ENCODE measurements around the gene VPS18.
"Not testable (repeated sequence)": the region's sequence is repeated elsewhere in the genome, so short reads cannot be mapped to it uniquely, and the experiment has no call there.

VPS18 gene

GRCh38 chr15:40893733-40894680 is at the start of gene VPS18:
Gene VPS18 (plus strand): TSS chr15:40894450. CDS start chr15:40894769, 319 bp downstream.
- peak; percentile 97 for DNase-seq

GRCh38 chr15:40844696-40845030 is 49.6 kb upstream of the VPS18 start:
- no peak for DNase-seq

- DNase-seq, result no peak
Measured at GRCh38 chr15:40845036-40845435, 49.2 kb upstream of the VPS18 start.

- DNase-seq, result no peak
Measured at GRCh38 chr15:40845511-40846284, 48.6 kb upstream of the VPS18 start.

GRCh38 chr15:40846841-40847222 is 47.4 kb upstream of the VPS18 start:
- DNase-seq, result no peak

- peak; percentile 12 for DNase-seq
Measured at GRCh38 chr15:40847223-40847961, 46.9 kb upstream of the VPS18 start.

GRCh38 chr15:40850576-40851112 is 43.6 kb upstream of the VPS18 start:
- DNase-seq, result no peak

- no peak for DNase-seq
Measured at GRCh38 chr15:40852529-40852928, 41.7 kb upstream of the VPS18 start.

GRCh38 chr15:40853241-40853890 is 40.9 kb upstream of the VPS18 start:
- DNase-seq, result no peak

- no peak for DNase-seq
Measured at GRCh38 chr15:40854161-40854560, 40.1 kb upstream of the VPS18 start.

GRCh38 chr15:40855706-40856234 is 38.5 kb upstream of the VPS18 start:
- DNase-seq, result no peak

GRCh38 chr15:40856746-40857145 is 37.5 kb upstream of the VPS18 start:
- no peak for DNase-seq

GRCh38 chr15:40857601-40858341 is 36.5 kb upstream of the VPS18 start:
- peak; percentile 36 for DNase-seq

- DNase-seq, result no peak
Measured at GRCh38 chr15:40858706-40859105, 35.5 kb upstream of the VPS18 start.

GRCh38 chr15:40859206-40859851 is 34.9 kb upstream of the VPS18 start:
- peak; percentile 55 for DNase-seq

- not testable (repeated sequence) for DNase-seq
Measured at GRCh38 chr15:40861147-40861546, 33.1 kb upstream of the VPS18 start.

- no peak for DNase-seq
Measured at GRCh38 chr15:40863660-40864270, 30.5 kb upstream of the VPS18 start.

GRCh38 chr15:40867199-40867598 is 27.1 kb upstream of the VPS18 start:
- no peak for DNase-seq

- DNase-seq, result no peak
Measured at GRCh38 chr15:40869686-40870085, 24.6 kb upstream of the VPS18 start.

GRCh38 chr15:40870716-40871115 is 23.5 kb upstream of the VPS18 start:
- DNase-seq, result no peak

All from HCEC 1CT (cell line).